ENCODE results near the gene NABP2. TPM values are rescaled to one million over a fixed set of nuclear protein-coding genes. Genes with fewer than 3 reads are reported as not detected.

The NABP2 gene
- total RNA-seq (16.9 TPM), polyA plus RNA-seq (1 to 10 TPM; 4.1 to 6.8 (median 5.0) TPM)

DNA sequence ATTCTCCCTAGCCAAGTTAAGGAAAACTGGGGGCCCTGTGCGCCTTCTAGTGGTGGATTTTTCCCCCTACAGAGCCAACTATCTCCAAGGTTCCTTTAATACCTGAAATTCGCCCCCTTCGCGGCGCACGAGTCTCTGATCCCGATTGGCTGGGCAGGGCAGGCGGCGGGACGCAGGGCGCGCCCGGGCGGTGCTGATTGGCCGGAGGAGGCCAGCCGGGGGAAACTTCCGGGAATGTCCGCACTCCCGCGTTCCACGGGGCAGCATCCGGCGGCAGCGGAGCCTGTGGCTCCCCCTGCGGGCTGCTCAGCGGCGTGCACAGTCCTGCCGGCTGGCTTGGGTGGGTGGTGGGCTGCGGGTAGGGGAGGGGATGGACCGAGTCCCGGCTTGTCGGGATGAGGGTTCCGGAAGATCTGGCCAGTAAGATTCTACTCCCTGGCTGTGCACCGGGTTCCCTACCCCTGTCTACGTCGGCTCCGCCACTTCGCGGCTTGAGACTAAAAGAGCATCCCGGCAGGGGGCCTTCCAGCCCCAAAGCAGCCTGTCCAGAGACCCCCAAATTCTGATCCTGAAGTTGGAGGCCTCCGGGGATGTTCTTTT, at the start of gene NABP2:
Gene NABP2 (plus strand): TSS at position 241 of the 600 bp plus-strand sequence. CDS start 515 bp downstream, outside the sequence.
- peak within 1 kb of the TSS; percentile 89 for H3K27ac ChIP-seq (ENCODE audit: insufficient read depth, low read length, poor library complexity, severe bottlenecking)
- DNase-seq (peak; percentile 84 to 96 (median 92)), ATAC-seq (ENCODE audit: low read depth in 2 of 2) (peak; percentile 70 to 77)
- H3K4me3 ChIP-seq (ENCODE audit: low read depth, low read length), result peak within 1 kb of the TSS; percentile 80
- no peaks in the 10 kb centered on the region for H3K9me3 ChIP-seq (ENCODE audit: control insufficient read depth in 2 of 2, low read length in 2 of 2)
- H3K27ac Mint-ChIP-seq, result peak within 1 kb of the TSS; percentile 90 to 99 (median 90)
- H3K36me3 ChIP-seq (ENCODE audit: control insufficient read depth, insufficient read depth, low read length), result peaks cover 5% of the 10 kb centered on the region
- no peaks in the 10 kb centered on the region for H3K9me3 Mint-ChIP-seq
- no peaks in the 10 kb centered on the region for H3K27me3 ChIP-seq (ENCODE audit: control insufficient read depth, insufficient read depth, low read length)
- H3K4me3 Mint-ChIP-seq, result peak within 1 kb of the TSS; percentile 91 to 99 (median 98)
- H3K36me3 Mint-ChIP-seq, result peaks cover 4% of the 10 kb centered on the region
- peaks cover 4% of the 10 kb centered on the region for H3K27me3 Mint-ChIP-seq
- peaks cover 44% of the 10 kb centered on the region for H3K4me1 ChIP-seq (ENCODE audit: control insufficient read depth, insufficient read depth, low read length, poor library complexity, severe bottlenecking)
- H3K4me1 Mint-ChIP-seq, result peaks cover 17 to 53% (median 40%) of the 10 kb centered on the region in 4 donors

- Mint-ChIP-seq H3K9me3 (no peaks in the 10 kb centered on the region), H3K27me3 (no peaks in the 10 kb centered on the region), H3K4me1 (peaks cover 0 to 6% (median 3%) of the 10 kb centered on the region in 4 donors), H3K27ac (peak overlapping the region in 1 of 3 donors; percentile 28), H3K36me3 (peaks cover 51% of the 10 kb centered on the region), H3K4me3 (no peak overlapping the region)
- H3K36me3 ChIP-seq (ENCODE audit: control insufficient read depth, insufficient read depth, low read length), result peaks cover 78% of the 10 kb centered on the region
- no peaks in the 10 kb centered on the region for H3K27me3 ChIP-seq (ENCODE audit: control insufficient read depth, insufficient read depth, low read length)
- DNase-seq (no peak), ATAC-seq (ENCODE audit: low read depth in 2 of 2) (no peak)
- no peaks in the 10 kb centered on the region for H3K4me1 ChIP-seq (ENCODE audit: control insufficient read depth, insufficient read depth, low read length, poor library complexity, severe bottlenecking)
- no peaks in the 10 kb centered on the region for H3K9me3 ChIP-seq (ENCODE audit: control insufficient read depth in 2 of 2, low read length in 2 of 2)
- no peak overlapping the region for H3K4me3 ChIP-seq (ENCODE audit: low read depth, low read length)
- no peak overlapping the region for H3K27ac ChIP-seq (ENCODE audit: insufficient read depth, low read length, poor library complexity, severe bottlenecking)
Observed at GRCh38 chr12:56178347-56178746, 45.8 kb upstream of the NABP2 start.

GRCh38 chr12:56186957-56187356, 37.2 kb upstream of the NABP2 start:
- peaks cover 24% of the 10 kb centered on the region for H3K36me3 Mint-ChIP-seq
- H3K27ac Mint-ChIP-seq, result peak overlapping the region in 2 of 3 donors; percentile 94 to 96
- H3K4me1 ChIP-seq (ENCODE audit: control insufficient read depth, insufficient read depth, low read length, poor library complexity, severe bottlenecking), result peaks cover 32% of the 10 kb centered on the region
- H3K4me3 Mint-ChIP-seq, result peak overlapping the region; percentile 38 to 95 (median 94)
- H3K27ac ChIP-seq (ENCODE audit: insufficient read depth, low read length, poor library complexity, severe bottlenecking), result peak overlapping the region; percentile 86
- H3K27me3 ChIP-seq (ENCODE audit: control insufficient read depth, insufficient read depth, low read length), result no peaks in the 10 kb centered on the region
- no peaks in the 10 kb centered on the region for H3K9me3 ChIP-seq (ENCODE audit: control insufficient read depth in 2 of 2, low read length in 2 of 2)
- H3K9me3 Mint-ChIP-seq, result peaks cover 0 to 1% (median 0%) of the 10 kb centered on the region in 7 donors
- peak overlapping the region; percentile 84 for H3K4me3 ChIP-seq (ENCODE audit: low read depth, low read length)
- peaks cover 19 to 53% (median 33%) of the 10 kb centered on the region in 4 donors for H3K4me1 Mint-ChIP-seq
- ATAC-seq (ENCODE audit: low read depth in 2 of 2) (no peak), DNase-seq (no peak)
- peaks cover 16% of the 10 kb centered on the region for H3K27me3 Mint-ChIP-seq
- H3K36me3 ChIP-seq (ENCODE audit: control insufficient read depth, insufficient read depth, low read length), result peaks cover 43% of the 10 kb centered on the region

- Histone ChIP-seq H3K36me3 (ENCODE audit: control insufficient read depth, insufficient read depth, low read length) (peaks cover 33% of the 10 kb centered on the region), H3K9me3 (ENCODE audit: control insufficient read depth in 2 of 2, low read length in 2 of 2) (no peaks in the 10 kb centered on the region), H3K27ac (ENCODE audit: insufficient read depth, low read length, poor library complexity, severe bottlenecking) (peak overlapping the region; percentile 86), H3K4me3 (ENCODE audit: low read depth, low read length) (peak overlapping the region; percentile 84), H3K27me3 (ENCODE audit: control insufficient read depth, insufficient read depth, low read length) (no peaks in the 10 kb centered on the region), H3K4me1 (ENCODE audit: control insufficient read depth, insufficient read depth, low read length, poor library complexity, severe bottlenecking) (peaks cover 32% of the 10 kb centered on the region)
- ATAC-seq (ENCODE audit: low read depth in 2 of 2), result no peak
- peak in 1 of 3 donors; percentile 29 for DNase-seq
- Mint-ChIP-seq H3K36me3 (peaks cover 22% of the 10 kb centered on the region), H3K27me3 (peaks cover 16% of the 10 kb centered on the region), H3K9me3 (peaks cover 0 to 1% (median 0%) of the 10 kb centered on the region in 7 donors), H3K27ac (peak overlapping the region; percentile 90 to 96 (median 94)), H3K4me3 (peak overlapping the region; percentile 92 to 96 (median 95)), H3K4me1 (peaks cover 26 to 62% (median 41%) of the 10 kb centered on the region in 4 donors)
Observed at GRCh38 chr12:56188131-56188777, 35.9 kb upstream of the NABP2 start.

DNA sequence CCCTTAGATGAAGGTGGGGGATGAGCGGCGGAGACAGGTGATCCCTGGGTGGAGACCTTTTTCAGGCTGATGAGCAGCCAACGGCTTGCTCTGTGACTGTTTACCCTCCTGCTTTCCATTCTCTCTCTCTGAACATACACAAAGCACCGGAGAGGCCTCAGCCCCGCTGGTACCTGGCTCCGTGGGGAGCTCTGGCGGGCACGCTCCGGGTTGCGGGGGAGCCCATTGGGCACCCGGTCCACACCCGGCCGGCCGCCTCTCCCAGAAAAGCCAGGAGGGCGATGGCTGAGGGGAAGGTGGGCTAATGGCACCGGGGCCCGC, 35.4 kb upstream of the NABP2 start:
- H3K9me3 Mint-ChIP-seq, result peaks cover 0 to 1% (median 0%) of the 10 kb centered on the region in 7 donors
- peak overlapping the region; percentile 84 for H3K4me3 ChIP-seq (ENCODE audit: low read depth, low read length)
- H3K4me1 Mint-ChIP-seq, result peaks cover 28 to 64% (median 42%) of the 10 kb centered on the region in 4 donors
- H3K9me3 ChIP-seq (ENCODE audit: control insufficient read depth in 2 of 2, low read length in 2 of 2), result no peaks in the 10 kb centered on the region
- H3K36me3 Mint-ChIP-seq, result peaks cover 21% of the 10 kb centered on the region
- peaks cover 16% of the 10 kb centered on the region for H3K27me3 Mint-ChIP-seq
- ATAC-seq (ENCODE audit: low read depth in 2 of 2) (peak in 1 of 2 donors; percentile 4), DNase-seq (peak in 1 of 3 donors; percentile 21)
- peak overlapping the region; percentile 92 to 96 (median 95) for H3K4me3 Mint-ChIP-seq
- peak overlapping the region; percentile 86 for H3K27ac ChIP-seq (ENCODE audit: insufficient read depth, low read length, poor library complexity, severe bottlenecking)
- peaks cover 28% of the 10 kb centered on the region for H3K36me3 ChIP-seq (ENCODE audit: control insufficient read depth, insufficient read depth, low read length)
- peaks cover 32% of the 10 kb centered on the region for H3K4me1 ChIP-seq (ENCODE audit: control insufficient read depth, insufficient read depth, low read length, poor library complexity, severe bottlenecking)
- no peaks in the 10 kb centered on the region for H3K27me3 ChIP-seq (ENCODE audit: control insufficient read depth, insufficient read depth, low read length)
- peak overlapping the region; percentile 90 to 96 (median 94) for H3K27ac Mint-ChIP-seq

DNA sequence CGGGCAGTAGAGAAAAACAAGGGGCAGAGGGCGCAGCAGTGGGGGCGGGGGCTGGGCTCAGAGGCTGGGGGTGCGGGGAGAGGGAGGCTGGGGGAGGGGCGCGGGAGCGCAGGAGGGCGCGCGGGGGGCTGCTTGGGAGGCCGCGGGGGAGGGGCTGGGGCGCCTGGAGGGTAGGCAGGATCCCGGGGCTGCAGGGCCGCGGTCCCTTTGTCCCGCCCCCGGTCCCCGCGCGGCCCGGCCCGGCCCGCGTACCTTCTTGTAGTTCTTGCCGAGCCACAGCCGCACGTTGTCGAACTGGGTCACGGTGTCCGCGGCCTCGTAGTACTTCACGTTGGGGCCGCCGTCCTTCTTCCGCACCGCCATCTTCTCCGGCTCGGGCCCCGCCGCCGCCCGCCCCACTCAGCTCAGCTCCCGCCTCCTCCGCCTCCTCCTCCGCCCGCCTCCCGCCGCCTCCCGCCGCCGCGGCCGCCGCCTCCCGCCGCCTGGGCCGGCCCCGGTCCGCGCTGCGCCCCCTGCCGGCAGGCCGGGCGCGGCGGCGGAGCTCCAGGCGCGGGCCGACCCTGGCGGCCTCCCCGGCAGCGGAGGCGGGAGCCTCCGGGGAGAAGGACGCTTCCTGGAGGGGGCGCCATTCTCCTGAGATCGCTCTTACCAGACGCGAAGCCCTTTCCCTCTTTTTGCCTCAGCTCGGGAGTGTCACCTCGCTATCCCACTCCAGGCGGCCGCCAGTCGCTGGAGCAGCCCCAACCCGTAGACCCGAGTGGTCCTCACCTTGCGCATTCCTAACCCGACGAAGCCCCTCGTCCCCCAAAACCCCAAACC, 34.8 kb upstream of the NABP2 start, which contains the start of gene SMARCC2:
Gene SMARCC2 (minus strand): TSS at position 385 of the 819 bp plus-strand sequence. CDS start 22 bp downstream, at position 363.
- H3K27ac ChIP-seq (ENCODE audit: insufficient read depth, low read length, poor library complexity, severe bottlenecking), result peak within 1 kb of the TSS; percentile 86
- Mint-ChIP-seq H3K9me3 (peaks cover 0 to 1% (median 0%) of the 10 kb centered on the region in 7 donors), H3K4me1 (peaks cover 28 to 63% (median 42%) of the 10 kb centered on the region in 4 donors), H3K27me3 (peaks cover 16% of the 10 kb centered on the region), H3K36me3 (peaks cover 15% of the 10 kb centered on the region), H3K4me3 (peak within 1 kb of the TSS; percentile 95 to 99 (median 96)), H3K27ac (peak within 1 kb of the TSS; percentile 97 to 99 (median 99))
- no peaks in the 10 kb centered on the region for H3K27me3 ChIP-seq (ENCODE audit: control insufficient read depth, insufficient read depth, low read length)
- DNase-seq (peak; percentile 84), ATAC-seq (ENCODE audit: low read depth in 2 of 2) (peak; percentile 86 to 88)
- peaks cover 23% of the 10 kb centered on the region for H3K36me3 ChIP-seq (ENCODE audit: control insufficient read depth, insufficient read depth, low read length)
- peak within 1 kb of the TSS; percentile 84 for H3K4me3 ChIP-seq (ENCODE audit: low read depth, low read length)
- H3K9me3 ChIP-seq (ENCODE audit: control insufficient read depth in 2 of 2, low read length in 2 of 2), result no peaks in the 10 kb centered on the region
- H3K4me1 ChIP-seq (ENCODE audit: control insufficient read depth, insufficient read depth, low read length, poor library complexity, severe bottlenecking), result peaks cover 32% of the 10 kb centered on the region

Measured in CD4-positive, CD25-positive, alpha-beta regulatory T cell (primary cell).